T-helper 2 cell treated with Interferon-gamma antibody and Interleukin-4, amounts not matched to agents 5 μg/mL and 100 μg/mL, for 36 hours (primary cell): ENCODE measurements around the gene NRTN.

Source experiments
- DNase-seq: peaks from one replicate; pipeline ENCODE4 v3.0.0; 2021; ENCODE audit warnings: low spot score
- H3K27ac Mint-ChIP-seq: one replicate; pipeline ENCODE4 v1.8.0; 2021; ENCODE audit warnings: mild to moderate bottlenecking, mixed read lengths
- H3K27me3 Mint-ChIP-seq: one replicate; pipeline ENCODE4 v1.8.0; 2021; ENCODE audit warnings: low read depth, mixed read lengths
- H3K36me3 Mint-ChIP-seq: one replicate; pipeline ENCODE4 v1.8.0; 2021; ENCODE audit warnings: low read depth, mixed read lengths
- H3K4me1 Mint-ChIP-seq: one replicate; pipeline ENCODE4 v1.8.0; 2021; ENCODE audit warnings: low read depth, mixed read lengths
- H3K4me3 Mint-ChIP-seq: one replicate; pipeline ENCODE4 v1.8.0; 2022; ENCODE audit warnings: mild to moderate bottlenecking, moderate library complexity, mixed read lengths
- H3K9me3 Mint-ChIP-seq: one replicate; pipeline ENCODE4 v1.8.0; 2021; ENCODE audit warnings: mixed read lengths

The NRTN gene

GRCh38 chr19:5814852-5815246 is 10.0 kb downstream of the NRTN start:
- H3K9me3 Mint-ChIP-seq = no peaks in the 10 kb centered on the region
- no peak overlapping the region for H3K27ac Mint-ChIP-seq
- no peaks in the 10 kb centered on the region for H3K27me3 Mint-ChIP-seq
- DNase-seq = no peak
- H3K4me1 Mint-ChIP-seq = no peaks in the 10 kb centered on the region
- H3K36me3 Mint-ChIP-seq = no peaks in the 10 kb centered on the region
- H3K4me3 Mint-ChIP-seq = no peak overlapping the region

- no peak overlapping the region for H3K27ac Mint-ChIP-seq
- no peak overlapping the region for H3K4me3 Mint-ChIP-seq
- no peaks in the 10 kb centered on the region for H3K27me3 Mint-ChIP-seq
- H3K4me1 Mint-ChIP-seq = no peaks in the 10 kb centered on the region
- H3K36me3 Mint-ChIP-seq = no peaks in the 10 kb centered on the region
- H3K9me3 Mint-ChIP-seq = no peaks in the 10 kb centered on the region
- no peak for DNase-seq
Measured at GRCh38 chr19:5817218-5817617, 12.4 kb downstream of the NRTN start.

GRCh38 chr19:5818594-5818993 is 13.7 kb downstream of the NRTN start:
- Mint-ChIP-seq H3K9me3 (no peaks in the 10 kb centered on the region), H3K27me3 (no peaks in the 10 kb centered on the region), H3K4me3 (no peak overlapping the region), H3K36me3 (no peaks in the 10 kb centered on the region), H3K4me1 (no peaks in the 10 kb centered on the region), H3K27ac (no peak overlapping the region)
- DNase-seq = no peak

GRCh38 chr19:5820785-5821184 is 15.9 kb downstream of the NRTN start:
- Mint-ChIP-seq H3K4me3 (no peak overlapping the region), H3K9me3 (no peaks in the 10 kb centered on the region), H3K27ac (no peak overlapping the region), H3K36me3 (no peaks in the 10 kb centered on the region), H3K4me1 (no peaks in the 10 kb centered on the region), H3K27me3 (no peaks in the 10 kb centered on the region)
- DNase-seq = no peak

- no peaks in the 10 kb centered on the region for H3K4me1 Mint-ChIP-seq
- no peaks in the 10 kb centered on the region for H3K27me3 Mint-ChIP-seq
- no peak overlapping the region for H3K27ac Mint-ChIP-seq
- DNase-seq = no peak
- no peaks in the 10 kb centered on the region for H3K9me3 Mint-ChIP-seq
- no peaks in the 10 kb centered on the region for H3K36me3 Mint-ChIP-seq
- no peak overlapping the region for H3K4me3 Mint-ChIP-seq
Measured at GRCh38 chr19:5821521-5822180, 16.8 kb downstream of the NRTN start.

GRCh38 chr19:5822181-5822844 is 17.4 kb downstream of the NRTN start:
- no peak for DNase-seq
- Mint-ChIP-seq H3K27ac (no peak overlapping the region), H3K4me1 (peaks cover 3% of the 10 kb centered on the region), H3K9me3 (no peaks in the 10 kb centered on the region), H3K36me3 (no peaks in the 10 kb centered on the region), H3K4me3 (no peak overlapping the region), H3K27me3 (no peaks in the 10 kb centered on the region)

GRCh38 chr19:5823579-5824281 is 18.9 kb downstream of the NRTN start:
- H3K4me3 Mint-ChIP-seq = no peak overlapping the region
- no peak overlapping the region for H3K27ac Mint-ChIP-seq
- no peaks in the 10 kb centered on the region for H3K9me3 Mint-ChIP-seq
- no peaks in the 10 kb centered on the region for H3K36me3 Mint-ChIP-seq
- peaks cover 2% of the 10 kb centered on the region for H3K27me3 Mint-ChIP-seq
- peaks cover 6% of the 10 kb centered on the region for H3K4me1 Mint-ChIP-seq
- DNase-seq = no peak

- no peaks in the 10 kb centered on the region for H3K36me3 Mint-ChIP-seq
- peaks cover 6% of the 10 kb centered on the region for H3K4me1 Mint-ChIP-seq
- no peak overlapping the region for H3K27ac Mint-ChIP-seq
- no peak for DNase-seq
- peaks cover 2% of the 10 kb centered on the region for H3K27me3 Mint-ChIP-seq
- H3K4me3 Mint-ChIP-seq = no peak overlapping the region
- H3K9me3 Mint-ChIP-seq = no peaks in the 10 kb centered on the region
Measured at GRCh38 chr19:5824751-5825150, 19.9 kb downstream of the NRTN start.

- H3K9me3 Mint-ChIP-seq = no peaks in the 10 kb centered on the region
- peaks cover 3% of the 10 kb centered on the region for H3K27me3 Mint-ChIP-seq
- DNase-seq = no peak
- no peak overlapping the region for H3K27ac Mint-ChIP-seq
- H3K4me1 Mint-ChIP-seq = peaks cover 6% of the 10 kb centered on the region
- no peaks in the 10 kb centered on the region for H3K36me3 Mint-ChIP-seq
- H3K4me3 Mint-ChIP-seq = no peak overlapping the region
Measured at GRCh38 chr19:5825178-5825577, 20.3 kb downstream of the NRTN start.

- DNase-seq = no peak
- Mint-ChIP-seq H3K27ac (peak overlapping the region; percentile 94), H3K27me3 (peaks cover 3% of the 10 kb centered on the region), H3K4me1 (peaks cover 6% of the 10 kb centered on the region), H3K9me3 (no peaks in the 10 kb centered on the region), H3K36me3 (no peaks in the 10 kb centered on the region), H3K4me3 (peak overlapping the region; percentile 89)
Measured at GRCh38 chr19:5826531-5827341, 21.9 kb downstream of the NRTN start.

GRCh38 chr19:5827342-5827890 is 22.5 kb downstream of the NRTN start:
- H3K4me1 Mint-ChIP-seq = peaks cover 6% of the 10 kb centered on the region
- no peaks in the 10 kb centered on the region for H3K9me3 Mint-ChIP-seq
- peak overlapping the region; percentile 94 for H3K27ac Mint-ChIP-seq
- peaks cover 3% of the 10 kb centered on the region for H3K27me3 Mint-ChIP-seq
- no peak for DNase-seq
- H3K36me3 Mint-ChIP-seq = no peaks in the 10 kb centered on the region
- H3K4me3 Mint-ChIP-seq = peak overlapping the region; percentile 89

- peak overlapping the region; percentile 100 for H3K27ac Mint-ChIP-seq
- no peaks in the 10 kb centered on the region for H3K36me3 Mint-ChIP-seq
Measured at GRCh38 chr19:5827891-5828660, 23.2 kb downstream of the NRTN start.

More at GRCh38 chr19:5827891-5828660, 23.2 kb downstream of the NRTN start:
- Mint-ChIP-seq H3K4me3 (peak overlapping the region; percentile 100), H3K9me3 (no peaks in the 10 kb centered on the region), H3K27me3 (peaks cover 3% of the 10 kb centered on the region), H3K4me1 (peaks cover 6% of the 10 kb centered on the region)
- peak; percentile 99 for DNase-seq
